Breast epithelium (tissue), 3 donors: ENCODE measurements around the gene DCST2.

Experiments used
- POLR2A ChIP-seq: fragments of 450-650 bp; IDR thresholded peaks from one replicate; pipeline ENCODE4 v1.6.1; 2016; ENCODE audit warnings: antibody characterized with exemption, mild to moderate bottlenecking, moderate library complexity
- POLR2AphosphoS5 ChIP-seq, 3 donors: sonication (generic); formaldehyde crosslinking; IDR thresholded peaks; one replicate each; pipeline ENCODE4 v1.6.1; 2017; ENCODE audit warnings: antibody characterized with exemption in 3 of 3
- TF ChIP-seq, protein P1 (sequence below), 3 donors: fragments of 450-650 bp; IDR thresholded peaks; one replicate each; pipeline ENCODE4 v1.5.1; 2016 to 2017; ENCODE audit warnings: antibody characterized with exemption in 3 of 3, mild to moderate bottlenecking in 3 of 3, moderate library complexity in 3 of 3

GRCh38 chr1:155003227-155003765 lies 30.3 kb downstream of the DCST2 start:
- TF ChIP-seq POLR2A, result no peak
- TF ChIP-seq, protein P1, sequence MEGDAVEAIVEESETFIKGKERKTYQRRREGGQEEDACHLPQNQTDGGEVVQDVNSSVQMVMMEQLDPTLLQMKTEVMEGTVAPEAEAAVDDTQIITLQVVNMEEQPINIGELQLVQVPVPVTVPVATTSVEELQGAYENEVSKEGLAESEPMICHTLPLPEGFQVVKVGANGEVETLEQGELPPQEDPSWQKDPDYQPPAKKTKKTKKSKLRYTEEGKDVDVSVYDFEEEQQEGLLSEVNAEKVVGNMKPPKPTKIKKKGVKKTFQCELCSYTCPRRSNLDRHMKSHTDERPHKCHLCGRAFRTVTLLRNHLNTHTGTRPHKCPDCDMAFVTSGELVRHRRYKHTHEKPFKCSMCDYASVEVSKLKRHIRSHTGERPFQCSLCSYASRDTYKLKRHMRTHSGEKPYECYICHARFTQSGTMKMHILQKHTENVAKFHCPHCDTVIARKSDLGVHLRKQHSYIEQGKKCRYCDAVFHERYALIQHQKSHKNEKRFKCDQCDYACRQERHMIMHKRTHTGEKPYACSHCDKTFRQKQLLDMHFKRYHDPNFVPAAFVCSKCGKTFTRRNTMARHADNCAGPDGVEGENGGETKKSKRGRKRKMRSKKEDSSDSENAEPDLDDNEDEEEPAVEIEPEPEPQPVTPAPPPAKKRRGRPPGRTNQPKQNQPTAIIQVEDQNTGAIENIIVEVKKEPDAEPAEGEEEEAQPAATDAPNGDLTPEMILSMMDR (IDR thresholded peaks at IDR 0.05), result no peak
- no peak for TF ChIP-seq POLR2AphosphoS5 (IDR thresholded peaks at IDR 0.05)
